H1 (cell line): Measurements from ENCODE around the gene FAM9C. TPM values are rescaled to one million over a fixed set of nuclear protein-coding genes. Genes with fewer than 3 reads are reported as not detected.

Experiments
- CTCF ChIA-PET: fragments of 300-600 bp; sonication (Branson Sonifier 250); formaldehyde crosslinking; loops from one replicate; lab custom pipeline; 2021; ENCODE audit not compliant: partially characterized antibody; lab: Charles Lee
- POLR2A ChIA-PET: fragments of 300-600 bp; sonication (Branson Sonifier 250); formaldehyde crosslinking; loops from one replicate; lab custom pipeline; 2021; ENCODE audit warnings: inconsistent platforms; ENCODE audit not compliant: partially characterized antibody; lab: Charles Lee
- DNase-seq, 2 experiments: peaks; one replicate each; pipeline versions ENCODE4 v3.0.0 to v3.0.0-alpha.2; 2010 to 2022; ENCODE audit warnings: low spot score in 2 of 2, low read depth in 1 of 2, mixed read lengths in 1 of 2
- FAIRE-seq: peaks from 2 replicates; lab custom pipeline; 2011; peaks lifted over from hg19 to GRCh38; lab: Jason Lieb, UNC
- H2AFZ ChIP-seq: 2 replicates; pipeline ENCODE4 v1.8.1; 2012; ENCODE audit warnings: low read length, inconsistent platforms
- H2AK5ac ChIP-seq: 2 replicates; pipeline ENCODE4 v1.6.1; 2013; ENCODE audit warnings: low read depth, low read length
- H2BK120ac ChIP-seq: replicated peaks from 2 replicates; pipeline ENCODE3; 2013; ENCODE audit warnings: low read depth, low read length, inconsistent platforms
- H2BK12ac ChIP-seq: 2 replicates; pipeline ENCODE4 v1.6.1; 2013; ENCODE audit warnings: low read depth, low read length
- H2BK15ac ChIP-seq: 2 replicates; pipeline ENCODE4 v1.6.1; 2013; ENCODE audit warnings: low read length
- H2BK20ac ChIP-seq: 2 replicates; pipeline ENCODE4 v1.6.1; 2013; ENCODE audit warnings: low read length
- H2BK5ac ChIP-seq: 2 replicates; pipeline ENCODE4 v1.6.1; 2013; ENCODE audit warnings: low read depth, low read length
- H3K14ac ChIP-seq: 2 replicates; pipeline ENCODE4 v1.6.1; 2013; ENCODE audit warnings: inconsistent platforms; ENCODE audit not compliant: insufficient read length
- H3K18ac ChIP-seq: 2 replicates; pipeline ENCODE4 v1.6.1; 2013; ENCODE audit warnings: low read length; ENCODE audit errors: extremely low read depth
- H3K23ac ChIP-seq: 2 replicates; pipeline ENCODE4 v1.6.1; 2013; ENCODE audit warnings: inconsistent platforms; ENCODE audit not compliant: insufficient read length
- H3K23me2 ChIP-seq: 2 replicates; pipeline ENCODE4 v1.6.1; 2013; ENCODE audit warnings: low read depth, low read length
- H3K27ac ChIP-seq: 2 replicates; pipeline ENCODE4 v1.6.1; 2011; ENCODE audit warnings: low read depth, low read length, inconsistent platforms
- H3K27me3 ChIP-seq, 4 experiments: replicated peaks in 1 of 4; 1 replicate in 1 of 4; 2 replicates in 3 of 4; pipeline versions ENCODE4 v1.6.1 to v1.8.1; 2011 to 2013; ENCODE audit warnings: low read length in 3 of 4, mild to moderate bottlenecking in 3 of 4, inconsistent platforms in 2 of 4, mixed read lengths in 2 of 4, moderate library complexity in 1 of 4; ENCODE audit not compliant: control insufficient read depth in 3 of 4, insufficient read depth in 3 of 4; ENCODE audit errors: extremely low read depth in 1 of 4
- H3K36me3 ChIP-seq, 4 experiments: 2 replicates each; pipeline versions ENCODE4 v1.6.1 to v1.8.1; 2011 to 2013; ENCODE audit warnings: mild to moderate bottlenecking in 4 of 4, low read length in 3 of 4, moderate library complexity in 2 of 4, control low read depth in 1 of 4, inconsistent platforms in 1 of 4; ENCODE audit not compliant: insufficient read depth in 4 of 4, control insufficient read depth in 2 of 4
- H3K4ac ChIP-seq: replicated peaks from 2 replicates; pipeline ENCODE3; 2013; ENCODE audit warnings: low read length, low read depth, mixed read lengths, inconsistent platforms; ENCODE audit not compliant: insufficient read length
- H3K4me1 ChIP-seq, 4 experiments: replicated peaks in 1 of 4; 1 replicate in 1 of 4; 2 replicates in 3 of 4; pipeline versions ENCODE4 v1.6.1 to v1.8.1; 2011 to 2013; ENCODE audit warnings: low read length in 3 of 4, inconsistent platforms in 2 of 4, mixed read lengths in 1 of 4; ENCODE audit not compliant: insufficient read depth in 4 of 4, control insufficient read depth in 3 of 4
- H3K4me2 ChIP-seq, 2 experiments: 2 replicates each; pipeline versions ENCODE4 v1.6.1 to v1.8.1; 2011 to 2013; ENCODE audit warnings: low read depth in 2 of 2, low read length in 2 of 2, control low read depth in 1 of 2, inconsistent platforms in 1 of 2, mild to moderate bottlenecking in 1 of 2; ENCODE audit not compliant: insufficient read depth in 1 of 2
- H3K4me3 ChIP-seq, 4 experiments: fragments of 200-600, 300-600 bp in 1 of 4; sonication (generic), shearing (Covaris generic), sonication (Bioruptor Twin) in 1 of 4; 2 replicates each; pipeline versions ENCODE4 v1.5.1 to v1.8.1; 2011 to 2016; ENCODE audit warnings: low read length in 4 of 4, low read depth in 3 of 4, control low read depth in 2 of 4, inconsistent platforms in 2 of 4, mild to moderate bottlenecking in 2 of 4, mixed read lengths in 1 of 4, moderate library complexity in 1 of 4; ENCODE audit not compliant: insufficient read depth in 2 of 4; ENCODE audit errors: extremely low read depth in 1 of 4
- H3K56ac ChIP-seq: replicated peaks from 2 replicates; pipeline ENCODE3; 2013; ENCODE audit warnings: low read depth, mild to moderate bottlenecking, mixed read lengths, low read length, inconsistent platforms; ENCODE audit not compliant: insufficient read length
- H3K79me1 ChIP-seq: 2 replicates; pipeline ENCODE4 v1.6.1; 2013; ENCODE audit warnings: low read depth, low read length, control low read depth
- H3K79me2 ChIP-seq, 2 experiments: 2 replicates each; pipeline versions ENCODE4 v1.6.1 to v1.8.1; 2012 to 2013; ENCODE audit warnings: low read length in 2 of 2, mild to moderate bottlenecking in 2 of 2, inconsistent platforms in 1 of 2; ENCODE audit not compliant: insufficient read depth in 2 of 2, control insufficient read depth in 1 of 2
- H3K9ac ChIP-seq, 4 experiments: replicated peaks in 1 of 4; 1 replicate in 1 of 4; 2 replicates in 3 of 4; pipeline versions ENCODE4 v1.6.1 to v1.8.1; 2011 to 2013; ENCODE audit warnings: low read depth in 3 of 4, low read length in 3 of 4, control low read depth in 2 of 4, mild to moderate bottlenecking in 2 of 4, moderate library complexity in 2 of 4, inconsistent platforms in 1 of 4; ENCODE audit errors: extremely low read depth in 1 of 4
- H3K9me3 ChIP-seq, 2 experiments: 2 replicates each; pipeline versions ENCODE4 v1.6.1 to v1.8.1; 2012 to 2013; ENCODE audit warnings: mild to moderate bottlenecking in 2 of 2, moderate library complexity in 2 of 2, control low read depth in 1 of 2, inconsistent platforms in 1 of 2, low read depth in 1 of 2, low read length in 1 of 2, mixed read lengths in 1 of 2; ENCODE audit not compliant: insufficient read depth in 2 of 2
- H4K20me1 ChIP-seq, 2 experiments: replicated peaks in 1 of 2; 2 replicates each; pipeline versions ENCODE3 to v1.8.1; 2011 to 2013; ENCODE audit warnings: inconsistent platforms in 2 of 2, low read length in 2 of 2, mild to moderate bottlenecking in 1 of 2; ENCODE audit not compliant: insufficient read depth in 2 of 2, control insufficient read depth in 1 of 2
- H4K5ac ChIP-seq: 2 replicates; pipeline ENCODE4 v1.6.1; 2013; ENCODE audit warnings: low read length, low read depth, mixed read lengths, inconsistent platforms; ENCODE audit not compliant: insufficient read length
- H4K8ac ChIP-seq: 2 replicates; pipeline ENCODE4 v1.8.0; 2013; ENCODE audit warnings: mild to moderate bottlenecking, moderate library complexity, low read length, inconsistent platforms; ENCODE audit not compliant: insufficient read depth; ENCODE audit errors: extremely low read depth
- H4K91ac ChIP-seq: replicated peaks from 2 replicates; pipeline ENCODE3; 2013; ENCODE audit warnings: low read length, mixed read lengths, inconsistent platforms; ENCODE audit not compliant: insufficient read length
- ATF2 ChIP-seq: IDR thresholded peaks from 2 replicates; pipeline ENCODE4 v1.6.1; 2012; ENCODE audit warnings: low read length, inconsistent platforms
- BACH1 ChIP-seq: IDR thresholded peaks from 2 replicates; pipeline ENCODE4 v1.6.1; 2012; ENCODE audit warnings: low read length, improper control_type of control experiment
- BCL11A ChIP-seq, 2 experiments: IDR thresholded peaks; one replicate each; pipeline ENCODE4 v1.6.1; 2011; ENCODE audit warnings: low read depth in 2 of 2, low read length in 2 of 2, mild to moderate bottlenecking in 2 of 2
- CHD1 ChIP-seq: IDR thresholded peaks from 2 replicates; pipeline ENCODE4 v1.6.1; 2012; ENCODE audit warnings: low read depth, low read length, improper control_type of control experiment
- CTCF ChIP-seq, 3 experiments: IDR thresholded peaks; 1 replicate in 2 of 3; 2 replicates in 1 of 3; pipeline versions ENCODE4 v1.5.1 to v1.6.1; 2011; ENCODE audit warnings: low read length in 3 of 3, mild to moderate bottlenecking in 3 of 3, inconsistent platforms in 2 of 3, low read depth in 1 of 3, moderate library complexity in 1 of 3; ENCODE audit not compliant: insufficient read depth in 1 of 3; ENCODE audit errors: control extremely low read depth in 1 of 3
- FOSL1 ChIP-seq: IDR thresholded peaks from 2 replicates; pipeline ENCODE4 v1.6.1; 2011; ENCODE audit warnings: mild to moderate bottlenecking, low read depth, low read length, moderate library complexity; ENCODE audit not compliant: insufficient read depth
- RBBP5 ChIP-seq: IDR thresholded peaks from 2 replicates; pipeline ENCODE4 v1.7.1; 2012; ENCODE audit warnings: low read depth, mild to moderate bottlenecking, inconsistent platforms, low read length, moderate library complexity, borderline replicate concordance
- RFX5 ChIP-seq: IDR thresholded peaks from 2 replicates; pipeline ENCODE4 v1.6.1; 2011; ENCODE audit warnings: low read depth, low read length, improper control_type of control experiment, borderline replicate concordance
- SP2 ChIP-seq: IDR thresholded peaks from 2 replicates; pipeline ENCODE4 v1.6.1; 2012; ENCODE audit warnings: mild to moderate bottlenecking, low read length, inconsistent platforms
- YY1 ChIP-seq: IDR thresholded peaks from 2 replicates; pipeline ENCODE4 v1.6.1; 2011; ENCODE audit warnings: low read depth, mild to moderate bottlenecking, low read length
- WGBS, 2 experiments: shearing (Covaris generic) in 1 of 2; methylation state at CpG; one replicate each; pipeline versions ENCODE4 v1.1.6 to v1.1.7; 2013 to 2015; ENCODE audit warnings: low lambda C conversion rate in 2 of 2, mixed read lengths in 2 of 2, inconsistent platforms in 1 of 2, low coverage in 1 of 2, missing lambda C conversion rate in 1 of 2; ENCODE audit not compliant: insufficient replicate concordance in 2 of 2, insufficient coverage in 1 of 2, insufficient read length in 1 of 2; ENCODE audit errors: extremely low coverage in 1 of 2, missing lambda C conversion rate in 1 of 2; 5-methylcytosine and 5-hydroxymethylcytosine counted together
- polyA plus RNA-seq, 7 experiments: library from polyadenylated mRNA; depleted of rRNA in 3 of 7; stranded (reverse) in 5 of 7; unstranded in 2 of 7; fragments of >200 nt in 5 of 7; fragments of 200-250 nt in 2 of 7; gene quantifications; 1 replicate in 5 of 7; 2 replicates in 1 of 7; 4 replicates in 1 of 7; pipeline versions ENCODE4 v1.2.1 to v1.2.3, GENCODE V29; 2011 to 2013; ENCODE audit warnings: missing spikeins in 2 of 7, mixed read lengths in 2 of 7
- total RNA-seq: library from RNA; stranded (reverse); fragmentation: NEBNext Ultra II Directional; extraction: Animal tissue kit (Norgen Biotek cat#: 25700); gene quantifications from 2 replicates; pipeline ENCODE4 v1.2.1, GENCODE V29; 2021

FAM9C gene
- total and polyA plus RNA-seq, 2 of the 8 experiments (the other 6 are each of a cell fraction or from before 2014, with no cell fraction given) = not detected

- Histone ChIP-seq H3K23me2 (no peaks in the 10 kb centered on the region), H3K18ac (no peak overlapping the region), H2BK20ac (no peak overlapping the region), H3K4me2 (no peak overlapping the region), H3K9ac (no peak overlapping the region), H3K27me3 (no peaks in the 10 kb centered on the region), H3K14ac (no peak overlapping the region), H3K79me2 (no peaks in the 10 kb centered on the region), H4K20me1 (no peaks in the 10 kb centered on the region), H2AK5ac (no peak overlapping the region), H3K23ac (no peak overlapping the region), H3K79me1 (no peaks in the 10 kb centered on the region), H3K36me3 (no peaks in the 10 kb centered on the region), H2BK15ac (no peak overlapping the region), H3K4me1 (no peaks in the 10 kb centered on the region), H4K5ac (no peak overlapping the region), H3K4me3 (no peak overlapping the region), H4K8ac (no peak overlapping the region), H3K4ac (no peak overlapping the region), H2BK120ac (no peak overlapping the region), H4K91ac (no peak overlapping the region), H2BK5ac (no peak overlapping the region), H3K27ac (no peak overlapping the region), H3K56ac (no peak overlapping the region), H2AFZ (no peak overlapping the region), H3K9me3 (no peaks in the 10 kb centered on the region), H2BK12ac (no peak overlapping the region)
- ChIA-PET POLR2A (no interaction called here), CTCF (no interaction called here)
- FAIRE-seq = no peak
- no peak for TF ChIP-seq YY1
- TF ChIP-seq FOSL1 = no peak
- no peak for TF ChIP-seq BACH1
- no peak for TF ChIP-seq RFX5
- TF ChIP-seq CTCF (IDR thresholded peaks at IDR 0.05; ENCODE audit: control extremely low read depth in 1 of 3, insufficient read depth in 1 of 3, low read depth in 1 of 3, low read length in 3 of 3) = no peak
- TF ChIP-seq RBBP5 = no peak
- no peak for TF ChIP-seq BCL11A (IDR thresholded peaks at IDR 0.05; ENCODE audit: low read depth in 2 of 2, low read length in 2 of 2)
- TF ChIP-seq CHD1 = no peak
- TF ChIP-seq ATF2 = no peak
- TF ChIP-seq SP2 = no peak
- DNase-seq = no peak
- WGBS, 2 experiments = 100% methylated on average over 2 of the region's 3 CpGs; no CpG with 5 or more reads in 1 of the 2 experiments
Observed at GRCh38 chrX:12991575-12991974, 52.8 kb downstream of the FAM9C start.
